Endothelial cell of umbilical vein (primary cell): Measurements from ENCODE around the gene ERFL. TPM values are rescaled to one million over a fixed set of nuclear protein-coding genes. Genes with fewer than 3 reads are reported as not detected.

Experiments
- BruUV-seq: library from RNA; stranded (reverse); fragments of 400-500 nt; replicated peaks from 2 replicates; lab custom pipeline; 2021; lab: Mats Ljungman, UMichigan
- CTCF ChIA-PET: fragments of 300-600, 350-600 bp; sonication (Branson Sonifier 250); formaldehyde crosslinking; loops from one replicate; lab custom pipeline; 2021; ENCODE audit warnings: antibody characterized with exemption, inconsistent platforms; lab: Charles Lee
- POLR2A ChIA-PET: fragments of 300-600, 350-600 bp; sonication (Branson Sonifier 250); formaldehyde crosslinking; loops from one replicate; lab custom pipeline; 2021; ENCODE audit warnings: antibody characterized with exemption, inconsistent platforms; lab: Charles Lee
- DNase-seq: peaks from one replicate; pipeline ENCODE4 v3.0.0-alpha.2; 2011; ENCODE audit warnings: low read depth, low spot score
- FAIRE-seq: peaks from 2 replicates; lab custom pipeline; 2011; peaks lifted over from hg19 to GRCh38; lab: Jason Lieb, UNC
- H2AFZ ChIP-seq: 2 replicates; pipeline ENCODE4 v1.6.0; 2012; ENCODE audit warnings: low read depth, low read length, control low read depth, inconsistent platforms
- H3K27ac ChIP-seq: 2 replicates; pipeline ENCODE4 v1.5.1; 2011; ENCODE audit warnings: low read depth, mild to moderate bottlenecking, control low read depth, low read length, moderate library complexity; ENCODE audit not compliant: insufficient read depth
- H3K27me3 ChIP-seq, 2 experiments: 2 replicates each; pipeline versions ENCODE4 v1.6.0 to v1.6.1; 2011; ENCODE audit warnings: low read length in 2 of 2, mixed read lengths in 1 of 2; ENCODE audit not compliant: control insufficient read depth in 2 of 2, insufficient read depth in 2 of 2
- H3K36me3 ChIP-seq, 2 experiments: 2 replicates in 1 of 2; 3 replicates in 1 of 2; pipeline ENCODE4 v1.5.1; 2011; ENCODE audit warnings: low read length in 2 of 2, mild to moderate bottlenecking in 1 of 2, moderate library complexity in 1 of 2; ENCODE audit not compliant: control insufficient read depth in 2 of 2, insufficient read depth in 2 of 2; ENCODE audit errors: extremely low read depth in 1 of 2
- H3K4me1 ChIP-seq: 3 replicates; pipeline ENCODE4 v1.5.1; 2011; ENCODE audit warnings: mild to moderate bottlenecking, low read length; ENCODE audit not compliant: control insufficient read depth, insufficient read depth; ENCODE audit errors: extremely low read depth
- H3K4me2 ChIP-seq: 2 replicates; pipeline ENCODE4 v1.6.1; 2011; ENCODE audit warnings: low read length, control low read depth, mixed read lengths; ENCODE audit not compliant: insufficient read depth
- H3K4me3 ChIP-seq, 3 experiments: fragments of 200-600 bp in 1 of 3; sonication (generic), shearing (Covaris generic) in 1 of 3; replicated peaks in 1 of 3; 2 replicates each; pipeline ENCODE4 v1.5.1; 2011 to 2016; ENCODE audit warnings: control low read depth in 3 of 3, low read length in 3 of 3, mild to moderate bottlenecking in 2 of 3, inconsistent platforms in 1 of 3, low read depth in 1 of 3, moderate library complexity in 1 of 3; ENCODE audit not compliant: insufficient read depth in 1 of 3
- H3K79me2 ChIP-seq: 2 replicates; pipeline ENCODE4 v1.6.0; 2012; ENCODE audit warnings: low read length, inconsistent platforms; ENCODE audit not compliant: control insufficient read depth, insufficient read depth
- H3K9ac ChIP-seq: replicated peaks from 2 replicates; pipeline ENCODE3; 2011; ENCODE audit warnings: low read length, control low read depth; ENCODE audit not compliant: insufficient read depth; ENCODE audit errors: extremely low read depth
- H3K9me1 ChIP-seq: replicated peaks from 3 replicates; pipeline ENCODE4 v1.6.0; 2011; ENCODE audit warnings: mild to moderate bottlenecking, low read length; ENCODE audit not compliant: control insufficient read depth, insufficient read depth; ENCODE audit errors: extremely low read depth
- H3K9me3 ChIP-seq: replicated peaks from 2 replicates; pipeline ENCODE4 v1.5.1; 2012; ENCODE audit warnings: low read length, inconsistent platforms; ENCODE audit not compliant: control insufficient read depth, insufficient read depth
- H4K20me1 ChIP-seq: replicated peaks from 2 replicates; pipeline ENCODE3; 2011; ENCODE audit warnings: mild to moderate bottlenecking, low read length; ENCODE audit not compliant: control insufficient read depth, insufficient read depth; ENCODE audit errors: extremely low read depth
- CTCF ChIP-seq, 2 donors: IDR thresholded peaks; 1 replicate in 1 of 2; 2 replicates in 1 of 2; pipeline ENCODE4 v1.5.1; 2011; ENCODE audit warnings: low read length in 2 of 2, mild to moderate bottlenecking in 2 of 2, moderate library complexity in 2 of 2, control low read depth in 1 of 2, inconsistent platforms in 1 of 2, low read depth in 1 of 2; ENCODE audit not compliant: insufficient read depth in 1 of 2; ENCODE audit errors: extremely low read depth in 1 of 2
- EZH2 ChIP-seq: IDR thresholded peaks from 2 replicates; pipeline ENCODE4 v1.6.1; 2012; ENCODE audit warnings: borderline replicate concordance, low read depth, mild to moderate bottlenecking, moderate library complexity, low read length, inconsistent platforms; ENCODE audit not compliant: severe bottlenecking
- MAX ChIP-seq: IDR thresholded peaks from 2 replicates; pipeline ENCODE4 v1.6.1; 2011; ENCODE audit not compliant: insufficient read depth, insufficient read length
- MYC ChIP-seq: IDR thresholded peaks from one replicate; pipeline ENCODE4 v1.6.1; 2011; ENCODE audit warnings: mild to moderate bottlenecking, low read depth, low read length
- POLR2A ChIP-seq: IDR thresholded peaks from 2 replicates; pipeline ENCODE4 v1.6.1; 2012; ENCODE audit warnings: low read depth, mild to moderate bottlenecking, control low read depth, low read length
- dilution Hi-C: fragments of 300-500 bp; cut with MboI; formaldehyde crosslinking; loops from one replicate; pipeline ENCODE4 v1.15.0; 2019; ENCODE audit warnings: low sequenced_read_pairs; ENCODE audit not compliant: extremely low pct_ligation_motif_present
- intact Hi-C: fragments of 100-400 bp; cut with micrococcal nuclease; formaldehyde crosslinking; loops from one replicate; pipeline ENCODE4 v1.10.0; 2022
- polyA plus RNA-seq, 4 experiments: library from polyadenylated mRNA; depleted of rRNA in 3 of 4; stranded (reverse) in 3 of 4; unstranded in 1 of 4; fragments of >200 nt; gene quantifications; 2 replicates each; pipeline versions ENCODE4 v1.2.1 to v1.2.3, GENCODE V29; 2011 to 2012; ENCODE audit warnings: missing spikeins in 1 of 4
- total RNA-seq: library from RNA; stranded (reverse); gene quantifications from 2 replicates; pipeline ENCODE4 v1.2.3, GENCODE V29; 2021

Gene ERFL
- total and polyA plus RNA-seq, 2 donors (not counting 3 experiments of a cell fraction or from before 2014, with no cell fraction given) = not detected

GRCh38 chr19:41893899-41894298 is 34.4 kb downstream of the ERFL start:
- Histone ChIP-seq H4K20me1 (no peaks in the 10 kb centered on the region), H3K9me1 (no peaks in the 10 kb centered on the region), H3K4me2 (no peak overlapping the region), H3K79me2 (no peaks in the 10 kb centered on the region), H3K9ac (no peak overlapping the region), H3K27me3 (no peaks in the 10 kb centered on the region), H2AFZ (no peak overlapping the region), H3K4me3 (no peak overlapping the region), H3K4me1 (no peaks in the 10 kb centered on the region), H3K36me3 (peaks cover 6 to 34% of the 10 kb centered on the region in 2 experiments), H3K27ac (no peak overlapping the region), H3K9me3 (no peaks in the 10 kb centered on the region)
- BruUV-seq = no TSS peak
- FAIRE-seq (no peak), DNase-seq (no peak)
- intact Hi-C loops (no loop called here), dilution Hi-C loops (no loop called here)
- POLR2A ChIA-PET = no interaction called here
- CTCF ChIA-PET = no interaction called here
- TF ChIP-seq EZH2 (no peak), CTCF (IDR thresholded peaks at IDR 0.05; ENCODE audit: extremely low read depth in 1 of 2, insufficient read depth in 1 of 2, low read depth in 1 of 2, low read length in 2 of 2) (peak in 1 of 2 donors; percentile 10), POLR2A (no peak), MYC (no peak), MAX (no peak)
